GM12801 (cell line): ENCODE measurements around the gene ZNF234.

Source experiments
- CTCF ChIP-seq: IDR thresholded peaks from one replicate; pipeline ENCODE4 v1.5.1; 2011; ENCODE audit warnings: control low read depth; ENCODE audit not compliant: insufficient read length; ENCODE audit errors: extremely low read depth

ZNF234 gene

GRCh38 chr19:44141191-44142058 lies at the start of gene ZNF234:
ZNF234 (plus strand) TSS chr19:44141554; CDS start chr19:44144633, 3,079 bp downstream.
- no peak for TF ChIP-seq CTCF

GRCh38 chr19:44092108-44092507 lies 49.2 kb upstream of the ZNF234 start:
- no peak for TF ChIP-seq CTCF

- TF ChIP-seq CTCF, result no peak
Measured at GRCh38 chr19:44093931-44094765, 47.2 kb upstream of the ZNF234 start, which contains the start of gene ZNF224. ZNF224 (plus strand) TSS chr19:44094361; CDS start chr19:44097874, 3,513 bp downstream.

- TF ChIP-seq CTCF, result no peak
Measured at GRCh38 chr19:44107751-44108150, 33.6 kb upstream of the ZNF234 start.

GRCh38 chr19:44109458-44109857 lies 31.9 kb upstream of the ZNF234 start:
- no peak for TF ChIP-seq CTCF

DNA sequence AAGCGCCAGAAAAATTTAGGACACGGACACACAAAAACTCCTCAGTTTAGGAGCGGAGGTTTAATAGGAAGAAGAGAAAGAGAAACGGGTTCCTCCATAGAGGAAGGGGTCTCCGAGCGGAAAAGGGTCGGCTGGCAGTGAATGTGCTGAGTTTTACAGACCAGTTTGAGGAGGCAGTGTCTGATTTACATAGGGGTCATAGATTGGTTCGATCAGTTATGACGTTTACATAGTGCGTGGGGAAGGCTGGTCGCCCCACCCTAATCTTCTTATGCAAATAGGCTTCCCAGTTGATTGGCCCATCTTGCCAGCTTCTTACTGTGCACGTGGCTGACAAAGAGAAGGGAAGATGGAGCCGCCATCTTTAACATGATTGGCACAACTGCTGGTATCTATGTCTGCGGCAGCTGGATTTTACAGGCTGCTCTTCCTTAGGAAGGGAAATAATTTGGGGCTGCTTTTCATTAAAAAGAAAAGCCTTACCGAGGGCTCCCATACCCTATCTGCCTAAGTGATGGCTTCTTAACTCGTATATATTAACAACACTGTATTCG lies 29.4 kb upstream of the ZNF234 start:
- TF ChIP-seq CTCF, result no peak

DNA sequence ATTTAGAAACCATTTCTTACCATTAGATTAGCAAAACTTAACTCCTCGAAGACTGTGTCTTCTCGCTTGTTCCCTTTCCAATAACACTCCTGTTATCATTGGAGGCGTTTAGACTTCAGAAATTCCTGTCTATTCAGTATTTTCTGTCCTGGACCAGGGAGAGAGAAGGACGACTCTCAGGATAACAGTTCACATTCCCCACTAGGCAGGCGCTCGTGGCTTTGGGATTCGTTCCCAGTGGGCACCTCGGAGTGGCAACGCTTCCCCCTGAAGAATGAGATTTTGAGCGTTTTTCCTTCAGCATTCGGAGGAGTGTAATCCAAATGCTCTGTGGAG lies 28.6 kb upstream of the ZNF234 start:
- TF ChIP-seq CTCF, result no peak
